Activated T-cell treated with anti-CD3 and anti-CD28 coated beads for 1 hour (primary cell): ENCODE data around the gene SCMH1.
"Not testable (repeated sequence)": the region's sequence is repeated elsewhere in the genome, so short reads cannot be mapped to it uniquely, and the experiment has no call there.

Experiments used
- DNase-seq: peaks from one replicate; pipeline ENCODE4 v3.0.0-alpha.2; 2020; ENCODE audit warnings: low read depth

SCMH1 gene

GRCh38 chr1:41152622-41153044, 89.5 kb downstream of the SCMH1 start:
- no peak for DNase-seq

- DNase-seq, result no peak
These were observed 90.3 kb downstream of the SCMH1 start for GRCh38 chr1:41151846-41152245.

DNA sequence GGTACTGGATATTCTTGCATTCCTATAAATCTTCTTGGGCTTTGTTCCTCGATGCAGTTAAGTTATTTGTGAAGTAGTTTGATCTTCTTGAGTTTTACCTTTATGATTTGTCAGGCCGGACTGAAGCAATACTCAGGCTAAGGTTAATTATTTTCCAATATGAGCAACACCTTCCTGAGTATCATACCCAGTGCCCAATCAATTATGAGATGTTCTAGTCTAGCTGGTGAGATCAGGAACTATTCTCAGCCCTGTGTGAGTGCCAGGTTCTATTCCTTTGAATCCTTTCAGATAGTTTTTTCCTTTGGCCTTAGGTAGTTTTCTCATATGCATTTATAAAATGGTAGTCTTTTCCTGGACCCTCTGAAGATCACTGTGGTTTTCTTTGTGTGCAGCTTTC, 92.5 kb downstream of the SCMH1 start:
- DNase-seq, result no peak

DNA sequence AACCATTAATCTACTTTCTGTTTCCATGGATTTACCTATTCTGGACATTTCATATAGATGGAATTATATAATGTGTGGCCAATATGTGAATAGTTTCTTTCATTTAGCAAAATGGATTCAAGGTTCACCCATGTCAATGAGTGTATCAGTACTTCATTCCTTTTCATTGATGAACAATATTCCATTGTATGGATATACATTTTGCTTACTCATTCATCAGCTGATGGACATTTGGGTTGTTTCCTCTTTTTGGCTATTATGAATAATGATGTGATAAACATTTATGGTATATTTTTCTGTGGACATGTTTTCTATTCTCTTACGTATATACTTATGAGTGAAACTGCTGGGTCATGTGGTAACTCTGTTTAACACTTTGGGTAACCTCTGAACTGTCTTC, 97.8 kb downstream of the SCMH1 start:
- DNase-seq, result no peak

DNA sequence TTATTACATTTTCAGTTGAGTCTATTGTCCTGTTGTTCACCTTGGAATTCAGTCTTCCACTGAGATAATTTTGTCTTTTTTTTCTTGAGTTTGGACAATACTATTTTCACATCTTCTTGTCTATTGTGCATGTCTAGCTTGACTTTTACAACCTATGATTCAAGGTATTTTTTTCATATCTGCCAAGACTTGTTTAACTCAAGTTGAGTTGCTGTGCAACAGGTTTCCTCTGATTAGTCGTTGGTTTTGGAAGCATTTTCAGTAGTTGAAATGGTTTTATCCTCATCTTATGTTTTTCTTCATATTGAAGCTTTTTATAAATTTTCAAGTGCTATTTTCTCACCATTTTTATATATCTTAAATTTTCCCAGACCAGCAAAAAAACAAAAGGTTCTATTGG, 103.6 kb downstream of the SCMH1 start:
- no peak for DNase-seq

- no peak for DNase-seq
These were observed 106.7 kb downstream of the SCMH1 start for GRCh38 chr1:41135196-41135947.

DNA sequence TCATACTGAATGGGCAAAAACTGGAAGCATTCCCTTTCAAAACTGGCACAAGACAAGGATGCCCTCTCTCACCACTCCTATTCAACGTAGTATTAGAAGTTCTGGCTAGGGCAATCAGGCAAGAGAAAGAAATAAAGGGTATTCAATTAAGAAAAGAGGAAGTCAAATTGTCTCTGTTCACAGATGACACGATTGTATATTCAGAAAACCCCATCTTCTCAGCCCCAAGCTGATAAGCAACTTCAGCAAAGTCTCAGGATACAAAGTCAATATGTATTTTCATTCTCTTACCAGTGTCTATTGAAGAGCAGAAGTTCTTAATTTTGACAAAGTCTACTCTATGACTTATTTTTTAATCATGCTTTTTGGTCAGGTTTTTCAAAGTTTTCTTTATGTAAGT, 107.8 kb downstream of the SCMH1 start:
- DNase-seq, result not testable (repeated sequence)

DNA sequence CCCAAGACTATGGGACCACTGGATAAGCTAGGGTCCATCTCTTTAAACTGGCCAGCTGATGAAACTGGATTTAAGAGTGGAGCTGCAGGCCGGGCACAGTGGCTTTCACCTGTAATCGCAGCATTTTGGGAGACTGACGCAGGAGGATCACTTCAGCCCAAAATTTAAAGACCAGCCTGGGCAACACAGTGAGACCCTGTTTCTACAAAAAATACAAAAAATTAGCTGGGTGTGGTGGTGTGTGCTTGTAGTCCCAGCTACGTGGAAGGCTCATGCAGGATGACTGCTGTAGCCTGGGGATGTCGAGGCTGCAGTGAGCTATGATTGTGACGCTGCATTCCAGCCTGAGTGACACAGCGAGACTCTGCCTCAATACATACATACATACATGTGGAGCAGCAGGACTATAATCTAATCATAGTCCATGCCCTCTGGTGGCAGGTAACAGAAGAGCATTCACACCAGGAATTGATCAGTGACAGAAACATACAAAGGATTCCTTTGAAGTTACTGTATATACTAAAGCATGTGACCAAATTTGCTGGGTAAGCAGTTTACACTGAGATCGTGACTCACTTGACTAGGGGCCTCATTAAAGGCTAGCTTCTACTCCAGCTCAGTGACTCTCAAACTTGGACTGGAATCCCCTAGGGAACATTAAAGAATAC, 119.1 kb downstream of the SCMH1 start:
- DNase-seq, result no peak

DNA sequence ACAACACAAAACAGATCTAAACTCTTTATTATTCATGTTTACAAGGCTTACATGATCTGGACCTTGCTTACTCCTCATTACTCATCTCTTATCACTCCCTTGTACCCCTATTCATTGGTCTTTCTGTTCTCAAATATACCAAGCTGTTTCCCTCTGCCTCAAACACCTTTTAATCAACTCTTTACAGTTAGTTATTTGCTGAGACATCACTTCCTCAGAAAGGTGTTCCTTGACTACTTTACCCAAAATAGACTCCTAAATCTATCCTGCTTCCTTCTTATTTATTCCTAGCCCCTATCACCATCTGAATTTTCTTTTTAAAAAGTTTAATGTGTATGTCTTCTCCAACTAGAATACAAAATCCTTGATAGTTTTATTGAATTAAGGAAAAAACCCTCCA, 120.0 kb downstream of the SCMH1 start:
- DNase-seq, result no peak

GRCh38 chr1:41118645-41119044, 123.5 kb downstream of the SCMH1 start:
- DNase-seq, result no peak

- not testable (repeated sequence) for DNase-seq
These were observed 124.9 kb downstream of the SCMH1 start for GRCh38 chr1:41117241-41117640.

GRCh38 chr1:41110736-41111135, 131.4 kb downstream of the SCMH1 start:
- DNase-seq, result no peak

GRCh38 chr1:41110286-41110685, 131.8 kb downstream of the SCMH1 start:
- DNase-seq, result no peak

DNA sequence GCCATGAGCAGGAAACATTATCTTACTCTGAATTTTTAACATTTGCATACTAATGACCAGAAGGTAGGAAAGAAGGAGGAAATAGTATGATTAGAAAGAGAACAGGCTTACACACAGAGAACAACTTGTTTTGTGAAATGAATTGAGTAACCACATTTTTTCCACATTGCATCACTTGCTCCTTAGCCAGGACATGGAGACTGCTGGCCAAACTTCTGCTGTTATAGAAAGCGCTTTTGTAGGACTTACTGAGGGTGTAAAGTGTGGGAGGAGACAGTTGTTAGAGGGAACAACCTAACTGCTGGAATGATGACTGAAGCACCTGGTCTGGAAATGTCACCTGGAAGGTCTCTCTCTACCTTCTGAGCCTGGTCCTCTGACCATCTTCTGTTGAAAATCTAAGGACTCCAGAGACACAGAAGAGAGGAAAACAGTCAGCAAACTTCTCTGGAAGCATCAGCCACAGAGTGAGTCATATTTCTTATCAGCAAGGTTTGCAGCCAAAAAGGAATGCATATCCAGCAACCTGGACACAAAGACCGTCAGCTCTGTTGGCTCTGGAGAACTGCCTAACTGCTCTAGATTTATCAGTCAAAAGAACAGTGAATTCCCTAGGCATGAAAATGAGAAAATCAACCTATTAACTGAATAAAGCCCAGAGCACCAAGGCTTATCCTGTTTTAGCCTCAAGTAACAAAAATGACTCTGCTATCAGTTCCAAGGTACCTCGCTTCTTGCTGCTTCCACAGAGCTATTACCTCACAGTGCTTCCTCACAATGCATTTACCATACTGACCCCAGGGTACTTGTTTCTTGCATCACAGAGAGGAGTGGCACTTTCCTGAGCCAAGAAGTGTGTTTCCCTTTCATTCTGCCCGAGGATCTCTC, 132.6 kb downstream of the SCMH1 start:
- no peak for DNase-seq

- DNase-seq, result no peak
These were observed 133.3 kb downstream of the SCMH1 start for GRCh38 chr1:41108696-41109275.

DNA sequence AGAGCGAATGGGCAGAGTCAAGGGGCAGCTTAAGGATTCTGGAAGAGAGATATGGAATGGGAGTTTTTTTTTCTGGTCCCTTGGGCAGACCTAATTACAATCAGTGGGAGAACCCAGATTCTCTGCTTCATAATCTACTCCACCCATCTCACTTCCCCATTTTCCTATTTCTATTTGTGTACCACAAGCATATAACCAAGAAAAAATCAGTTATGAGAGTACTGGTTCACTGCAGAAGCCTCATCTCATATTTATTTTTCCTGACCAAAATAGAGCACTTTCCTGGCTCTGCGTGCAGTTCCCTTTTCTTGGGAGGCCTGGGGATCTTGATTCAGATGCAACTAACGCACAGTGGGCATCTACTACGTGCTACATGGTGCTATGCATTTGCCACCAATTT, 138.3 kb downstream of the SCMH1 start:
- no peak for DNase-seq

- DNase-seq, result no peak
These were observed 139.5 kb downstream of the SCMH1 start for GRCh38 chr1:41102653-41103052.

- no peak for DNase-seq
These were observed 140.0 kb downstream of the SCMH1 start for GRCh38 chr1:41101950-41102607.

- no peak for DNase-seq
These were observed 141.0 kb downstream of the SCMH1 start for GRCh38 chr1:41101076-41101475.

DNA sequence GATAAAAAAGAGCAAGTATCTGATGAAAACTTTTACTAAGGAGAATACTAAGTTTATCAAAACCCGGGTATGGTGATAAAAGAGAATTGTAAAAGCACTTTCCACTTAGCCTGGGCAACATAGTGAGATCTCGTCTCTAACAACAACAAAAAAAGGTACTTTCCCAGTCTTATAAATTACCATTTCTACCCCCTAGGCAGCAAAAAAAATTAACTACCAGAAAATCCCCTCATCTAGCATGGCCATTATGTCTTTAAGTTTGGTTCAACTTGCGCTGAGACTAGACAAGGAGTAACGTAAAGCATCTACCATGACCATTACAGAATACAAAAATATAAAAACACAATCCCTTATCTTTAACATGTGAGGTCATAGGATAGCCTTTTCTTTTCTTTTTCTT, 141.9 kb downstream of the SCMH1 start:
- no peak for DNase-seq

DNA sequence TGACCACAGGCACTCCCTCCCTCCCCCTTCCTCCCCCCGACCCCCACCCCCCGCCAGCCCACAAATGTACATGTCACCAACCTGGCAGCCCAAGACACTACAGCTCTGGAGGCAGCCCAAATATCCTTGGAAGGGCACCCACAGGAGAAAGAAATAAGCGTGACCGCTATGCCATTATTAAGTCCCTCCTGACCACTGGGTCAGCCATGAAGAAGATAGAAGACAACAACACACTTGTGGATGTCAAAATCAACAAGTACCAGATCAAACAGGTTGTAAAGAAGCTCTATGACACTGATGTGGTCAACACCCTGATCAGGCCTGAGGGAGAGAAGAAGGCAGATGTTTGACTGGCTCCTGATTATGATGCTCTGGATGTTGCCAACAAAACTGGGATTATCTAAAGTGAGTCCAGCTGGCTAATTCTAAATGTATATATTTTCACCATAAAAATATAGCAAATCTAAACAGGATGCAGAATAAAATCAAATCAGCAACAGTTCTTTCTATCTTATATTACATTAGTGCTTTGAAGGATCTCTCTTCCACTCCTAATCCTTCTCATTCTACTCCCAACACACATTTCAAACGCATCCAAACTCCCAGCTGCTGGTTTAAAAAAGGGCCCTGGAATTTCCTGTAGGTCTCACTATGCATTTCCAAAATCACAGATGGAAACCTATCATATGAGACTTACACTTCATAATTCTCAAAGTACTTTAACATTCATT, 143.2 kb downstream of the SCMH1 start:
- DNase-seq, result no peak
